ENCODE measurements around the gene PTPRM. TPM values are rescaled to one million over a fixed set of nuclear protein-coding genes. Genes with fewer than 3 reads are reported as not detected.
A peak's percentile ranks its signal among the peaks of the same experiment; 100 is the strongest.

Gene PTPRM
- total and polyA plus RNA-seq, 2 of the 8 experiments (the other 6 are each of a cell fraction or from before 2014, with no cell fraction given) = 4.1 to 7.0 TPM

DNA sequence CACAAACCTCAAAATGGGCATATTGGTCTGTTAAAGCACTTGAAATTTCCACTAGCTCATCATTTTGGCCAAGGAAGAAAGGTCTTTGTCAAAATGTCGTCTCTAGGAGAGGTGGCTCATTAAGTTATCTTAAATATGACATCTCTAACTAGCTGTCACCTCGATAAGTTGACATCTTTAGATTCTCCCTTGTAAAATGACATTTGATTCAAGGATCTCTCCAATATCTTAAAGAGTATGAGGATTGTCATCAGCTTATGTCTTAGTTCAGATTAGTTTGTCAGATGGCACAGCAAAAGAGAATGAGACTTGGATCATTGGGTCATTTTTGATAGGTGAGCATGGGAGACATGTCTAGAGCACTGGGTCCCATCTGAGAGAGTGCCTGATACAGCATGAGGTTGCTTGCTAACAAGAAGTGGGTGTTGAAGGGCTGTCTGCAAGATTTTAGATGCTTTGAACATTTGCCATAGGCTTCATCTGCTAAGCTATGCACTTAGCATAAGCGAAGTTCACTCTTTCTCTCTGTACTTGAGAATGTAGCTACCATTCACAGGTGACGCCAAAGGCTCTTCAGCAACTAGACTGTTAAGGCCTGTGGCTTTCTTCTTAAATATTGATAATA, 12.9 kb downstream of the PTPRM start:
- Histone ChIP-seq H3K4me3 (ENCODE audit: extremely low read depth in 1 of 4, insufficient read depth in 2 of 4, low read depth in 3 of 4, low read length in 4 of 4) (no peak overlapping the region), H2BK120ac (replicated peaks; ENCODE audit: low read depth, low read length) (no peak overlapping the region), H4K20me1 (replicated peaks in 1 of 2; ENCODE audit: control insufficient read depth in 1 of 2, insufficient read depth in 2 of 2, low read length in 2 of 2) (no peaks in the 10 kb centered on the region), H3K4me1 (replicated peaks in 1 of 4; ENCODE audit: control insufficient read depth in 3 of 4, insufficient read depth in 4 of 4, low read length in 3 of 4) (peaks cover 0 to 15% (median 6%) of the 10 kb centered on the region in 4 experiments; a peak in 5 of 7 replicates), H3K56ac (replicated peaks; ENCODE audit: insufficient read length, low read depth, low read length) (no peak overlapping the region), H3K9me3 (ENCODE audit: insufficient read depth in 2 of 2, low read depth in 1 of 2, low read length in 1 of 2) (no peaks in the 10 kb centered on the region), H3K18ac (ENCODE audit: extremely low read depth, low read length) (no peak overlapping the region), H3K14ac (ENCODE audit: insufficient read length) (no peak overlapping the region), H3K9ac (replicated peaks in 1 of 4; ENCODE audit: extremely low read depth in 1 of 4, low read depth in 3 of 4, low read length in 3 of 4) (no peak overlapping the region), H3K79me2 (ENCODE audit: control insufficient read depth in 1 of 2, insufficient read depth in 2 of 2, low read length in 2 of 2) (no peaks in the 10 kb centered on the region; a peak in 1 of 4 replicates), H3K23ac (ENCODE audit: insufficient read length) (no peak overlapping the region), H4K91ac (replicated peaks; ENCODE audit: insufficient read length, low read length) (no peak overlapping the region), H3K36me3 (ENCODE audit: control insufficient read depth in 2 of 4, insufficient read depth in 4 of 4, low read length in 3 of 4) (no peaks in the 10 kb centered on the region), H2BK5ac (ENCODE audit: low read depth, low read length) (0 out of 2 replicates have a peak overlapping the region, but pooled peaks have one; percentile 22), H3K27ac (ENCODE audit: low read depth, low read length) (no peak overlapping the region), H4K8ac (ENCODE audit: extremely low read depth, insufficient read depth, low read length) (no peak overlapping the region), H2BK15ac (ENCODE audit: low read length) (peak overlapping the region; percentile 38; the same call in 1 of the 2 replicates), H4K5ac (ENCODE audit: insufficient read length, low read depth, low read length) (no peak overlapping the region), H3K4me2 (ENCODE audit: insufficient read depth in 1 of 2, low read depth in 2 of 2, low read length in 2 of 2) (no peak overlapping the region), H2BK12ac (ENCODE audit: low read depth, low read length) (peak overlapping the region; percentile 11; the same call in 1 of the 2 replicates), H2AK5ac (ENCODE audit: low read depth, low read length) (no peak overlapping the region), H3K79me1 (ENCODE audit: low read depth, low read length) (no peaks in the 10 kb centered on the region; the same call in 1 of the 2 replicates), H3K4ac (replicated peaks; ENCODE audit: insufficient read length, low read depth, low read length) (no peak overlapping the region), H3K23me2 (ENCODE audit: low read depth, low read length) (no peaks in the 10 kb centered on the region), H2AFZ (ENCODE audit: low read length) (no peak overlapping the region), H3K27me3 (replicated peaks in 1 of 4; ENCODE audit: control insufficient read depth in 3 of 4, extremely low read depth in 1 of 4, insufficient read depth in 3 of 4, low read length in 3 of 4) (no peaks in the 10 kb centered on the region), H2BK20ac (ENCODE audit: low read length) (no peak overlapping the region)
- ChIA-PET POLR2A (ENCODE audit: partially characterized antibody) (no interaction called here), CTCF (ENCODE audit: partially characterized antibody) (interaction anchor here (0.8 to 1.8 kb wide), 5 partner anchors 9 to 342 kb away, joined by 3 to 4 read pairs (median 3); no protein-coding TSS in a partner anchor)
- DNase-seq (ENCODE audit: low read depth in 1 of 2, low spot score in 2 of 2) (no peak), FAIRE-seq (no peak)
- 87% methylated on average over 4 of the region's 4 CpGs; no CpG with 5 or more reads in 1 of the 2 experiments for WGBS, 2 experiments (ENCODE audit: extremely low coverage in 1 of 2, insufficient coverage in 1 of 2, insufficient read length in 1 of 2, insufficient replicate concordance in 2 of 2, low coverage in 1 of 2, low lambda C conversion rate in 2 of 2, missing lambda C conversion rate in 1 of 2)
- TF ChIP-seq BRCA1 (IDR thresholded peaks at IDR 0.05; ENCODE audit: low read depth, low read length) (no peak), TBP (IDR thresholded peaks at IDR 0.05; ENCODE audit: low read depth, low read length) (no peak), POLR2AphosphoS5 (IDR thresholded peaks at IDR 0.05; ENCODE audit: low read depth, low read length) (no peak), ASH2L (IDR thresholded peaks at IDR 0.05; ENCODE audit: low read length) (no peak), KDM1A (IDR thresholded peaks at IDR 0.05; ENCODE audit: borderline replicate concordance, low read length) (no peak), SIRT6 (IDR thresholded peaks at IDR 0.05; ENCODE audit: low read length) (no peak), CREB1 (IDR thresholded peaks at IDR 0.05) (no peak), SUZ12 (IDR thresholded peaks at IDR 0.05; ENCODE audit: low read length) (no peak), TEAD4 (IDR thresholded peaks at IDR 0.05; ENCODE audit: low read depth, low read length) (no peak), RNF2 (IDR thresholded peaks at IDR 0.05; ENCODE audit: borderline replicate concordance, low read depth, low read length, missing control alignments, poor library complexity, severe bottlenecking) (no peak), FOSL1 (IDR thresholded peaks at IDR 0.05; ENCODE audit: insufficient read depth, low read depth, low read length) (no peak)
- TF ChIP-seq, protein P1, sequence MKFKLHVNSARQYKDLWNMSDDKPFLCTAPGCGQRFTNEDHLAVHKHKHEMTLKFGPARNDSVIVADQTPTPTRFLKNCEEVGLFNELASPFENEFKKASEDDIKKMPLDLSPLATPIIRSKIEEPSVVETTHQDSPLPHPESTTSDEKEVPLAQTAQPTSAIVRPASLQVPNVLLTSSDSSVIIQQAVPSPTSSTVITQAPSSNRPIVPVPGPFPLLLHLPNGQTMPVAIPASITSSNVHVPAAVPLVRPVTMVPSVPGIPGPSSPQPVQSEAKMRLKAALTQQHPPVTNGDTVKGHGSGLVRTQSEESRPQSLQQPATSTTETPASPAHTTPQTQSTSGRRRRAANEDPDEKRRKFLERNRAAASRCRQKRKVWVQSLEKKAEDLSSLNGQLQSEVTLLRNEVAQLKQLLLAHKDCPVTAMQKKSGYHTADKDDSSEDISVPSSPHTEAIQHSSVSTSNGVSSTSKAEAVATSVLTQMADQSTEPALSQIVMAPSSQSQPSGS (IDR thresholded peaks at IDR 0.05; ENCODE audit: low read length) = no peak
